ENCODE results near the gene ME1.
A peak's percentile ranks its signal among the peaks of the same experiment; 100 is the strongest.
"Not testable (repeated sequence)": the region's sequence is repeated elsewhere in the genome, so short reads cannot be mapped to it uniquely, and the experiment has no call there.

The ME1 gene

DNA sequence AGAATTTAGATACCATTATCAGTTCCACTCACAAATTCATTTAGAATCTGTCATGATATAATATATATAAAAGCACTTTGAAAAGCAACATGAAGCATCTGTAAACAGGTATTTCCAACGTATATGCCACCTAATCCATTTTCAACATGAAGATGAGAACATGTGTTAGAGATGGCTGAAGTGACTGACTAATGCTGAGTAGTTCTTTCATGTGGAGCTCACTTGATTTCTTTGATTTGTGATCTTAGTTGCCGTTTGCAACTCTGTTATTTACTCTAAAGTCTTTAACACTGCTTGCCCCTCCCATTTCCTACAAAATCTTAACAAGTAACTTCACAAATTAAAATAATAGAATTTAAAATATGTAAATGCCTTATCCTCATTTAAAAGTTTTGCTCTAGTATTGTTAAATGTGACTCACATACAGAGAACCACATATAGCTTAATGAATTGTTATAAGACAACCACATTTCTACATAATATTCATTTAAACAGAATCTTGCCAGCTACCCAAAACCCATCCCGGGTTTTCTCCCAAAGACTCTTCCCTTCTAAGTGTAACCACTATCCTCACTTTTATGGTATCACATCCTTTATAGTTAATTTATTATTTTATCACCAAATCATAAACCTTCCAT lies 78.3 kb downstream of the ME1 start:
- no peak for DNase-seq (ENCODE audit: low spot score)

- no peak for DNase-seq (ENCODE audit: low spot score)
Observed at GRCh38 chr6:83343121-83343520, 87.7 kb downstream of the ME1 start.

DNA sequence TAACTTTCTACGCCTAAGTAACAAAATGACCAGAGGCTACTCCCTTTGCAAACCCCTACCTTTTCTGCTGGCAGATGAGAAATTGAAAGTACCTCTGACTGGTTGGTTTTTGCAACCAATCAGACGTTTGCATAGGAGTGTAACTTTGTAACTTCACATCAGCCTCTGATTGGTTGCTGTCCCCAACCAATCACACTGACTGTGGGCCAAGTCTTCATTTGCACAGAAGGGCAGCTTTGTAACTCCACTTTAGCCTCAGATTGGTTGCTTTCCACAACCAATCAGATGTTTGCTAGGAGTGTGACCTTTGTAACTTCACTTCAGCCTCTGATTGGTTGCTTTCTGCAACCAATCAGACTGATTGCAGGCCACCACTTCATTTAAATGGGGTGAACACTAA lies 89.1 kb downstream of the ME1 start:
- no peak for DNase-seq (ENCODE audit: low spot score)

DNA sequence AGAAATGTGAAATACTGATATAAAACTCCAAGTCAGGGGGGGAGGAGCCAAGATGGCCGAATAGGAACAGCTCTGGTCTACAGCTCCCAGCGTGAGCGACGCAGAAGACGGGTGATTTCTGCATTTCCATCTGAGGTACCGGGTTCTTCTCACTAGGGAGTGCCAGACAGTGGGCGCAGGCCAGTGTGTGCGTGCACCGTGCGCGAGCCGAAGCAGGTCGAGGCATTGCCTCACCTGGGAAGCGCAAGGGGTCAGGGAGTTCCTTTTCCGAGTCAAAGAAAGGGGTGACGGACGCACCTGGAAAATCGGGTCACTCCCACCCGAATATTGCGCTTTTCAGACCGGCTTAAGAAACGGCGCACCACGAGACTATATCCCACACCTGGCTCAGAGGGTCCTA lies 96.9 kb downstream of the ME1 start:
- DNase-seq (ENCODE audit: low spot score): not testable (repeated sequence)

DNA sequence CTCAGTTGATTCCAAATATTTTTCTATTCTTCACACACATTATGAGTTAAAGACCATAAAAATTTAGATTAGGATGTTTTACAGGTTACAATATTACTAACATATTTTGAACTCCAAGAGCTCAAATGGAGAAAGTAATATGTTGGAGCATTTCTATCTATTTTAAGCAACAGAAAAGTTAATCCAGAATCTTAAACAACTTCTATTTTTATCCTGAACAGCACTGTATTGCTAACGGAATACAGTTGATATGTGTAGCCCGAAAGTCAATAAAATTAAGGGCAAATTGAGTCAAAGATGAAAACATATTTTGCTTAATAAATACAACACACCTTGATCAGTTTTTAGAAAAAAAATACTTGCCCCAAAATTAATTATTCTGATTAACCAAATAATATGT lies 97.4 kb downstream of the ME1 start:
- no peak for DNase-seq (ENCODE audit: low spot score)

DNA sequence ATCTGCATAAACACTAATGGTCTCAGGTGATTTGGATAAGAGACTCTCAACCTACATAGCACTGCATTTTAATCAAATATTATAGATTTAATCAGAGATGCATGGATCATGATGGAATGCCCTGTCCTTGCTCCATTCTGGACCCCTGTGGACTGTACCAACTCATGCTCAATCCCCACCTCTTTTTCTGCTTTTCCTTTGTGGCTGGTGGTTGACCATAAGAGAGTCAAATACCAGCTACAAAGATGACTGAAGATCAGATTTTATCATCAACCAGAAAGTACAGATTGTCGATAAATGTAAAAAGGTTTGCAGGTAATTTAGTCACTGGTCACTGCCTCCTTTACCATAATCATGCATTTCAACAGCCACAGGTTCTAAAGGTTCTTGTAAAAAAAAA lies 116.2 kb downstream of the ME1 start:
- no peak for DNase-seq (ENCODE audit: low spot score)

- no peak for DNase-seq (ENCODE audit: low spot score)
Observed at GRCh38 chr6:83313882-83314281, 117.0 kb downstream of the ME1 start.

- peak; percentile 7 for DNase-seq (ENCODE audit: low spot score)
Observed at GRCh38 chr6:83311231-83311630, 119.6 kb downstream of the ME1 start.

- DNase-seq (ENCODE audit: low spot score): no peak
Observed at GRCh38 chr6:83310046-83310445, 120.8 kb downstream of the ME1 start.

- no peak for DNase-seq (ENCODE audit: low spot score)
Observed at GRCh38 chr6:83309344-83309743, 121.5 kb downstream of the ME1 start.

- no peak for DNase-seq (ENCODE audit: low spot score)
Observed at GRCh38 chr6:83308833-83309232, 122.0 kb downstream of the ME1 start.

- DNase-seq (ENCODE audit: low spot score): no peak
Observed at GRCh38 chr6:83307849-83308248, 123.0 kb downstream of the ME1 start.

- DNase-seq (ENCODE audit: low spot score): no peak
Observed at GRCh38 chr6:83303426-83303825, 127.4 kb downstream of the ME1 start.

GRCh38 chr6:83294676-83295075 lies 136.2 kb downstream of the ME1 start:
- DNase-seq (ENCODE audit: low spot score): no peak

DNA sequence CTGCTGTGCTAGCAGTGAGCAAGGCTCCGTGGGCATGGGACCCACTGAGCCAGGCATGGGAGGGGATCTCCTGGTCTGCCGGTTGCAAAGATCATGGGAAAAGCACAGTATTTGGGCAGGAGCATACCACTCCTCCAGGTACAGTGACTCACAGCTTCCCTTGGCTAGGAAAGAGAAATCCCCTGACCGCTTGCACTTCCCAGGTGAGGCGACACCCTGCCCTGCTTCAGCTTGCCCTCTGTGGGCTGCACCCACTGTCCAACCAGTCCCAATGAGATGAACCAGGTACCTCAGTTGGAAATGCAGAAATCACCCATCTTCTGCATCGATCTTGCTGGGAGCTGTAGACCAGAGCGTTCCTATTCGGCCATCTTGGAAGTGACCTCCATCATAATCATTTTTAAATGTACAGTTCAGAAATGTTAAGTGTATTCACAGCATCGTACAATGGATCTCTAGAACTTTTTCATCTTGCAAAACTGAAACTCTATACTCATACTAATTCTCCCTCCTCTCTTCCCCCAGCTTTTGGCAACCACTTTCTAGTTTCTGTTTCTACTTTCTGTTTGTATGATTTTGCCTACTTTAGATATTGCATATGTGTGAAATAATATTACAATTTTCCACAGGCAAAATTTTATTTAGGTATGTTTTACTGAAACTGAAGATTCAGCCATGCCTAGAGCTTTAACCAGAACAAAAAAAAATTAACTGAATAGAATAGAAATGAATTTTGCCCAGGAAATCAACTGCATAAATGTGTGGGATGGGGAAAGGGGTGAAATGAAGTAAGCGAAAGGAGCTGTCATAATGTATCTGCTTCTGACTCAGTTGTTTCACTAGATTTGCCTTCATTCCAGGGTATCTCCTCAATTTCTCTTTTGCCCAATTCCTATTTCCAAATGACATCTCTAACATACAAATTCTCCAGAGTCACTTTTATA lies 137.7 kb downstream of the ME1 start:
- no peak for DNase-seq (ENCODE audit: low spot score)

- DNase-seq (ENCODE audit: low spot score): not testable (repeated sequence)
Observed at GRCh38 chr6:83287298-83287697, 143.6 kb downstream of the ME1 start.

DNA sequence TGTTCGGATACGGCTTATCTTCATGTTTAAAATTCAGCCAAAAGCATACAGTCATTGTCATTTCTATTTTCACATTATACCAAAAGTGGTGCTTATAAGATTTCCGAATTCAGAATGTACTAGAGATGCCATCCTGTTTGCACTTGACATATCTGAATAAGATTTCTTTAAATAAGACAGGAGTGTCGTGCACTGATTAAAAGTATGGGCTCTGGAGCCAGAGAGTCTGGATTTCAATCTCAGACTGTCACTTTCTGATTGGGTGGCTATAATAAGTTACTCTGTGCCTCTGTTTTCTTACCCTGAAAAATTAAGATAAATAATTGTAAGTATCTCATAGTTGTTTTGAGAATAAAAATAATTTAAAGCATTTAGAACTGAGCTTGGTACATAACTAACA lies 144.9 kb downstream of the ME1 start:
- DNase-seq (ENCODE audit: low spot score): no peak

DNA sequence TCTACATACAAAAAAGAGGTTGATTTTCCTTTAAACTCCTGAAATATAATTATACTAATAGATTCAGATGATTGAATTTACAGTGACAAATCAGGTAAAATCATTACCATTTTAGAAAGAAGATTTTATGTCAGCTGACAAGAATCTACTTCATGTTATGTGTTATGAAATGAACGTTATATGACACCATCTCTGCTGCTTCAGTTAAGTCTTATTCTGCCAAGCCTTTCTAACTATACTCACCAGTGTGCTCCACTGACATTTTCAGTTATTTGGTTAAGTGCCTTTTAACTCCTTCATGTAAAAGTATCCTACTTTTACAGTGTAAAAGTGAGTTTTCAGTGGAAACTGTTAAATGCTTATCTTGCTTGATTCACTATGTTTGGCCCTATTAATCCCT lies 157.3 kb downstream of the ME1 start:
- no peak for DNase-seq (ENCODE audit: low spot score)

DNA sequence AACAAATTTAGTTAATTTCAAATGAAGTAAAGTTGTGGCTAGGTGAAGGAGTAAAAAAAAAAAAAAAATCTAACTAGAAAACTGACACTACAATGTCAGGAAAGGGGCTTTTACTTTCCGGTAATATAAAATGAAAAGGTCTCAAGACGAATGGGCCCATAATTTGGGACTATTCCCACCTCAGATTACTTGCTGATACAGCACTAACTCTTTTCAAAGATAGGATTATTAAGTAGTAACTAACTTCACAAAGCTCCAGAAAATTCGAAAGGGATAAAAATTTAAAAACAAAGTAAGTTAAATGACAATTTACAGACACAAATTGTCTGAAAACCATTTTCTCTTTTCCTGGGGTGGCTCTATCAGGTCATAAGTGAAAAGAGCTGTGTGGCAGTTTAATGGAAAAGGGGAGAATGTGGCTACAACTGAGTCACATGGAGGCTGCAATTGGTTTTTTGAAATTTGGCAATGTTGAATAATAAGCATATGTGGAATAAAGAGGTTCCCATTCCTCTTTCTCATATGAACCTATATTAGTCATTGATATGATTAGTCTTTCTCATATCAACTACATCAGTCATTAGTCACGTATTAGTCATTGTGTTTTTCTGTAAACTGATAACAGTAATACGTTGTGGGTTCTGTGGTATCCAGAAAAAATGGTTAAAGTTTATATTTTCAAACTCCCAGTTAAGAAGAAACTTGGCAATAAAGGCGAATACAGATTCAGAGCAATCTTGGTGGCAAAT lies 159.7 kb downstream of the ME1 start:
- peak; percentile 38 for DNase-seq (ENCODE audit: low spot score)

DNA sequence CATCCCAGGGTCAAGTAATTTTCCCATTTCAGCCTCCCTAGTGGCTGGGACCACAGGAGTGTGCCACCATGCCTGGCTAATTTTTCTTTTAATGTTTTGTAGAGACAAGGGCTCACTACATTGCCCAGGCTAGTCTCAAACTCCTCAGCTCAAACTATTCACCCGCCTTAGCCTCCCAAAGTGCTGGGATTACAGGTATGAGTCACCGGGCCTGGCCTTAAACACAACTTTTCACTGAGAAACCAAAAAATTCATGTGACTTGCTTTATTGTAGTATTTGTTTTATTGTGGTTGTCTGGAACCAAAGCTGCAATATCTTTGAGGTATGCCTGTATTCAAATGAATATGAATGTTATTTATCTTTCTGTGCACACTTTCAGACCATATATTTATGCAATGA lies 165.5 kb downstream of the ME1 start:
- no peak for DNase-seq (ENCODE audit: low spot score)

DNA sequence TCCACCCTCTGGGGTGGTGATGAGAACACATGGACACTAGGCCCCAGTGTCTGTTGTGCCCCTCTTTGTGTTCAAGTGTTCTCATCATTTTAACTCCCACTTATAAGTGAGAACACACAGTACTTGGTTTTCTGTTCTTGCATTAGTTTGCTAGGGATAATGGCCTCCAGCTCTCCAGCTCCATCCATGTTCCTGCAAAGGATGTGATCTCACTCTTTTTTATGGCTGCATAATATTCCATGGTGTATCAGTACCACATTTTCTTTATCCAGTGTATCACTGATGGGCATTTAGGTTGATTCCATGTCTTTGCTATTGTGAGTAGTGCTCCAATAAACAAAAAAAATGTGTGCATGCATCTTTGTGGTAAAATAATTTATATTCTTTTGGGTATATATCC lies 170.3 kb downstream of the ME1 start:
- DNase-seq (ENCODE audit: low spot score): no peak

DNA sequence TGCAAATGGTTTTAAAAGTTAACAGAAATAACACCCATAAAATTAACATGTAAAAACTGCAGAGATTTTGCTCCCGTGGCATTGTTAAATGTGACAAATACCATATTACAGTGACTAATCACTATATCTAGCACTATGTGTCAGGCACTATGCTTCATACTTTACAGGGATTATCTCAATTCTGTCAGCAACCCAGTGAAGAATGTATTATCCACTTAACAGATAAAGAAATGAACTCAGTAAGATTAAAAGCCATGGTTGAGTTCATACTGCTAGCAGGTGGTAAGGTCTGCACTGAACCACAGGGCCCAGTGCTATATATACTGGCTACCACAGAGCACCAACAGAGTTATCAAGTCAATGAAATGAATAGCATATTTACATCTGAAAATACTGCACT lies 172.3 kb downstream of the ME1 start:
- no peak for DNase-seq (ENCODE audit: low spot score)

DNA sequence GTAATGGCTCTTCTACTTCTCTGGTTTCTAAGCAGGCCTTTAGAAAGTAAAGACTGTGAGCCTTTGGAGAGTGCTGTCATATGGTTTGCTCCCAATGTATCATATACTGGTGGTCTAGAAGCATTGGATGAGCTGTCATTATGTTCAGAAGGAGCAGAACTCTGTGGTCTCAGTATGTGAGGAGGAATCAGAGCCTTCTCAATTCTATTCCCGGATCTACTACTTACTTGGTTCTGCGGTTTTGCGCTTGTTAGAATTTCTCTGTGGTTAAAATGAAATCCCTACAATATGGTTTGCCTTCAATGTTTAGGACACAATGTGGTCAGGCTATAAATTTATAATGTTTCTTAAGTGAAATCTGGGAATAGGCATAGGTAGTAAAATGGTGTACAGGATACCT lies 173.1 kb downstream of the ME1 start:
- DNase-seq (ENCODE audit: low spot score): no peak
